ENCODE measurements around the gene MTA1. TPM values are rescaled to one million over a fixed set of nuclear protein-coding genes. Genes with fewer than 3 reads are reported as not detected.

MTA1 gene
- total RNA-seq, 4 donors from 2014 or later = 34.3 to 75.0 (median 49.2) TPM

- no peak for TF ChIP-seq CTCF (IDR thresholded peaks at IDR 0.05; ENCODE audit: low read depth)
Measured at GRCh38 chr14:105436891-105437722, 17.5 kb downstream of the MTA1 start.

- TF ChIP-seq CTCF (IDR thresholded peaks at IDR 0.05; ENCODE audit: low read depth) = no peak
Measured at GRCh38 chr14:105437723-105438500, 18.3 kb downstream of the MTA1 start.

- no peak for TF ChIP-seq CTCF (IDR thresholded peaks at IDR 0.05; ENCODE audit: low read depth)
Measured at GRCh38 chr14:105439179-105439578, 19.6 kb downstream of the MTA1 start.

- TF ChIP-seq CTCF (IDR thresholded peaks at IDR 0.05; ENCODE audit: low read depth) = no peak
Measured at GRCh38 chr14:105439710-105440553, 20.3 kb downstream of the MTA1 start.

GRCh38 chr14:105440554-105440900, 20.9 kb downstream of the MTA1 start:
- no peak for TF ChIP-seq CTCF (IDR thresholded peaks at IDR 0.05; ENCODE audit: low read depth)

GRCh38 chr14:105440992-105441391, 21.4 kb downstream of the MTA1 start:
- no peak for TF ChIP-seq CTCF (IDR thresholded peaks at IDR 0.05; ENCODE audit: low read depth)

All from subcutaneous adipose tissue (tissue), 4 donors.